Colon (tissue), 2 donors: ENCODE measurements around the gene PACSIN2.

Experiments used
- FAIRE-seq: peaks from 2 replicates; lab custom pipeline; 2012; peaks lifted over from hg19 to GRCh38; lab: Jason Lieb, UNC
- donor health status: control.
- donor health status: control.

Gene PACSIN2

GRCh38 chr22:42856865-42857704 is 157.9 kb downstream of the PACSIN2 start, which contains the start of gene ARFGAP3:
Gene ARFGAP3 (minus strand): TSS chr22:42857273. CDS start chr22:42857182, 91 bp downstream.
- no peak for FAIRE-seq

GRCh38 chr22:42856179-42856864 is 158.6 kb downstream of the PACSIN2 start:
- FAIRE-seq, result no peak

GRCh38 chr22:42855721-42856120 is 159.2 kb downstream of the PACSIN2 start:
- FAIRE-seq, result no peak

- FAIRE-seq, result no peak
These were observed 159.7 kb downstream of the PACSIN2 start for GRCh38 chr22:42855211-42855610.

GRCh38 chr22:42848941-42849550 is 165.9 kb downstream of the PACSIN2 start:
- no peak for FAIRE-seq

- FAIRE-seq, result no peak
These were observed 167.8 kb downstream of the PACSIN2 start for GRCh38 chr22:42847110-42847509.

- no peak for FAIRE-seq
These were observed 170.2 kb downstream of the PACSIN2 start for GRCh38 chr22:42844756-42845155.

GRCh38 chr22:42842658-42843370 is 172.1 kb downstream of the PACSIN2 start:
- no peak for FAIRE-seq

- FAIRE-seq, result no peak
These were observed 173.5 kb downstream of the PACSIN2 start for GRCh38 chr22:42841444-42841843.

GRCh38 chr22:42837556-42837955 is 177.4 kb downstream of the PACSIN2 start:
- no peak for FAIRE-seq

- no peak for FAIRE-seq
These were observed 178.9 kb downstream of the PACSIN2 start for GRCh38 chr22:42836026-42836425.

- no peak for FAIRE-seq
These were observed 180.6 kb downstream of the PACSIN2 start for GRCh38 chr22:42834177-42834949.

- FAIRE-seq, result no peak
These were observed 181.8 kb downstream of the PACSIN2 start for GRCh38 chr22:42833104-42833503.

GRCh38 chr22:42831712-42832111 is 183.2 kb downstream of the PACSIN2 start:
- no peak for FAIRE-seq

- no peak for FAIRE-seq
These were observed 184.8 kb downstream of the PACSIN2 start for GRCh38 chr22:42830161-42830560.

- FAIRE-seq, result no peak
These were observed 185.6 kb downstream of the PACSIN2 start for GRCh38 chr22:42829302-42829701.

GRCh38 chr22:42825796-42826195 is 189.2 kb downstream of the PACSIN2 start:
- no peak for FAIRE-seq

GRCh38 chr22:42821386-42821785 is 193.6 kb downstream of the PACSIN2 start:
- no peak for FAIRE-seq

GRCh38 chr22:42820045-42820763 is 194.7 kb downstream of the PACSIN2 start:
- no peak for FAIRE-seq
